Breast epithelium (tissue), 4 donors: ENCODE results near the gene PKMYT1. TPM values are rescaled to one million over a fixed set of nuclear protein-coding genes. Genes with fewer than 3 reads are reported as not detected.

Source experiments
- DNase-seq, 2 donors: peaks; one replicate each; pipeline ENCODE4 v3.0.0-alpha.2; 2019; ENCODE audit warnings: low spot score in 2 of 2
- H3K27ac ChIP-seq, 2 donors: fragments of 200-600 bp; sonication (generic) in 1 of 2; one replicate each; pipeline ENCODE4 v1.5.1; 2016 to 2019; ENCODE audit warnings: mild to moderate bottlenecking in 1 of 2
- H3K27me3 ChIP-seq, 2 donors: fragments of 200-600 bp; sonication (generic) in 1 of 2; one replicate each; pipeline versions ENCODE4 v1.5.1 to v1.6.0; 2017 to 2019; ENCODE audit warnings: control low read depth in 1 of 2, mild to moderate bottlenecking in 1 of 2
- H3K36me3 ChIP-seq: fragments of 200-600 bp; one replicate; pipeline ENCODE4 v1.5.1; 2019
- H3K4me1 ChIP-seq, 2 donors: fragments of 200-600 bp; sonication (generic); one replicate each; pipeline ENCODE4 v1.5.1; 2016 to 2019; ENCODE audit warnings: control low read depth in 1 of 2
- H3K4me3 ChIP-seq, 3 donors: fragments of 200-600 bp; sonication (generic); 1 replicate in 2 of 3; 2 replicates in 1 of 3; pipeline ENCODE4 v1.5.1; 2016 to 2019; ENCODE audit warnings: mild to moderate bottlenecking in 3 of 3, moderate library complexity in 2 of 3
- H3K9me3 ChIP-seq, 2 donors: fragments of 200-600 bp; sonication (generic) in 1 of 2; one replicate each; pipeline ENCODE4 v1.5.1; 2016 to 2019; ENCODE audit warnings: control low read depth in 1 of 2
- POLR2A ChIP-seq: fragments of 450-650 bp; IDR thresholded peaks from one replicate; pipeline ENCODE4 v1.6.1; 2016; ENCODE audit warnings: antibody characterized with exemption, mild to moderate bottlenecking, moderate library complexity
- POLR2AphosphoS5 ChIP-seq, 3 donors: sonication (generic); formaldehyde crosslinking; IDR thresholded peaks; one replicate each; pipeline ENCODE4 v1.6.1; 2017; ENCODE audit warnings: antibody characterized with exemption in 3 of 3
- intact Hi-C: fragments of 100-400 bp; cut with DNase I; formaldehyde crosslinking; loops from one replicate; pipeline ENCODE4 v1.15.1; 2023; ENCODE audit warnings: low total_unique reads
- total RNA-seq, 3 donors: library from RNA; depleted of rRNA; stranded (reverse); fragments of >200 nt; gene quantifications; one replicate each; pipeline ENCODE4 v1.1.0, GENCODE V29; 2016
- TF ChIP-seq, protein P1 (sequence below), 3 donors: fragments of 450-650 bp; IDR thresholded peaks; one replicate each; pipeline ENCODE4 v1.5.1; 2016 to 2017; ENCODE audit warnings: antibody characterized with exemption in 3 of 3, mild to moderate bottlenecking in 3 of 3, moderate library complexity in 3 of 3

The PKMYT1 gene
- total RNA-seq, 3 donors from 2014 or later = 0.66 to 1.4 (median 0.73) TPM

DNA sequence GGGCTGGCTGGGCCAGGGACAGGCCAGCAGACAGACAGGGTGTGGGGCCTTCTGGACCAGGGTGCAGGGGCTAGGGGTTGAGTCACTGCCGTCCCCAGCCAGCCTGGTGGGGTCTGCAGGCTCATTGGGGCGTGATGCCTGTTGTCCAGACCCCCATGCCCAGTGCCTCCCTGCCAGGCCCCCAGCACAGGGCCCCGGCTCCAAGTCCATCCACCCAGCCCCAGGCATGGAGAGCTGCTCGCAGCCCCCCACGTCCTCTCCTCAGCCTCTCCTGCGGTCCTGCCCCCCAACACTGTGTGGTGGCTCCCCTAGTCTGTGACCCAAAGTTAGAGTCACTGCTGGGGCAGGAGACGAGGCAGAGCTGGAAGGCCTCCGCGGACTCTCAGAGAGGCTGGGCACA is 7.0 kb upstream of the PKMYT1 start:
- no peaks in the 10 kb centered on the region for H3K9me3 ChIP-seq
- no peak overlapping the region for H3K4me3 ChIP-seq
- DNase-seq = no peak
- TF ChIP-seq POLR2AphosphoS5 (IDR thresholded peaks at IDR 0.05) (no peak), POLR2A (no peak)
- TF ChIP-seq, protein P1, sequence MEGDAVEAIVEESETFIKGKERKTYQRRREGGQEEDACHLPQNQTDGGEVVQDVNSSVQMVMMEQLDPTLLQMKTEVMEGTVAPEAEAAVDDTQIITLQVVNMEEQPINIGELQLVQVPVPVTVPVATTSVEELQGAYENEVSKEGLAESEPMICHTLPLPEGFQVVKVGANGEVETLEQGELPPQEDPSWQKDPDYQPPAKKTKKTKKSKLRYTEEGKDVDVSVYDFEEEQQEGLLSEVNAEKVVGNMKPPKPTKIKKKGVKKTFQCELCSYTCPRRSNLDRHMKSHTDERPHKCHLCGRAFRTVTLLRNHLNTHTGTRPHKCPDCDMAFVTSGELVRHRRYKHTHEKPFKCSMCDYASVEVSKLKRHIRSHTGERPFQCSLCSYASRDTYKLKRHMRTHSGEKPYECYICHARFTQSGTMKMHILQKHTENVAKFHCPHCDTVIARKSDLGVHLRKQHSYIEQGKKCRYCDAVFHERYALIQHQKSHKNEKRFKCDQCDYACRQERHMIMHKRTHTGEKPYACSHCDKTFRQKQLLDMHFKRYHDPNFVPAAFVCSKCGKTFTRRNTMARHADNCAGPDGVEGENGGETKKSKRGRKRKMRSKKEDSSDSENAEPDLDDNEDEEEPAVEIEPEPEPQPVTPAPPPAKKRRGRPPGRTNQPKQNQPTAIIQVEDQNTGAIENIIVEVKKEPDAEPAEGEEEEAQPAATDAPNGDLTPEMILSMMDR (IDR thresholded peaks at IDR 0.05) = no peak
- peaks cover 0 to 6% of the 10 kb centered on the region in 2 donors for H3K4me1 ChIP-seq
- no peaks in the 10 kb centered on the region for H3K36me3 ChIP-seq
- H3K27me3 ChIP-seq = peaks cover 0 to 3% of the 10 kb centered on the region in 2 donors
- no peak overlapping the region for H3K27ac ChIP-seq
- intact Hi-C loops = no loop called here

DNA sequence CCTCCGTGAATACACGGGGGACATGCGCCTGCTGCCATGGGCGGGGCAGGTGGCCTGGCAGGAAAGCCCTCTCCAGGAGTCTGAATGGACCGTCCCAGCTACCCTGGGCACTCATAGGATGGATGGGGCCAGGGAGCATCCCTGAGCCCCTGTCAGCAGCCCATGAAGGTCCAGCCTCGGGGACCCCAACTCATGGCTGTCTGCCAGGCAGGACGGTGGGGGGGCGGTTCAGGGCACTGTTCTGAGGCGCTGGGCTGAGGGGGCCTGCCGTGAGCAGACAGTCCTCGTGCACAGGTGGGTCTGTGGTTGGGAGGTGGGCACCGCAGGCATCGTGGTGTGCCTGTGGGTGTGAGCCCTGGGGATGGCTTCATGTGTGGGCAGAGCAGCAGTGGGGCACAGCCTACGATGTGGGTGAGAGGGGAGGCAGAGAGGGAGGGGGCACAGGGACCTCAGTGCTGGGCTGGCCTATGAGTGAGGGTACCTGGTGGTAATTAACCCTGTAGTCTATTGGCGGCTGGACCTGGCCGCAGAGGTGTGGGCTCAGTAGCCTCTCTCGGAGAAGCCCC is 6.5 kb upstream of the PKMYT1 start:
- Histone ChIP-seq H3K4me3 (no peak overlapping the region), H3K27me3 (peaks cover 0 to 3% of the 10 kb centered on the region in 2 donors), H3K4me1 (peaks cover 0 to 6% of the 10 kb centered on the region in 2 donors), H3K27ac (no peak overlapping the region), H3K9me3 (no peaks in the 10 kb centered on the region), H3K36me3 (no peaks in the 10 kb centered on the region)
- intact Hi-C loops = no loop called here
- TF ChIP-seq POLR2A = no peak
- TF ChIP-seq, protein P1 (IDR thresholded peaks at IDR 0.05) = no peak
- TF ChIP-seq POLR2AphosphoS5 (IDR thresholded peaks at IDR 0.05) = no peak
- DNase-seq = no peak

DNA sequence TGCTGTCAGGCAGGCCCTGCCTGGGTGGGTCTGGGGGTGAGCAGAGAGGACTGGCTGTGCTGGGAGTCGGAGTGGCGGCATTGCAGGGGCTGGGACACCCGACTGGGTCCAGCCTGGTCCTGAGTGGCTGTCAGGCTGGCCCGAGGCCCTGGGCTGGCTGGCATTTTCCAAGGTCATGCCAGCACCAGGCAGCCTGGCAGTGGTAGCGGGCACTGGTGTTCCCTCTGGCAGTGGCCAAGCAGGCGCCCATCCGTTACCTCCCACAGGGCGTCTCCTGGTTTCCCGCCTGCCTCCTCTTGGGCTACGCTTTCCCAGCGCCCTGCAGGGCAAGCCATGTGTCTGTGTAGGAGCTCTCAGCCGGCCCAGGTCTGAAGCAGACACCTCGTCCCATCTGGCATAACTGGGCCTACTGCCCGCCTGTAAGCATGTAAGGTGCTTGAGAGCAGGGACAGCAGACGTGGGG is 5.7 kb upstream of the PKMYT1 start:
- intact Hi-C loops = no loop called here
- no peak overlapping the region for H3K4me3 ChIP-seq
- H3K36me3 ChIP-seq = no peaks in the 10 kb centered on the region
- H3K27me3 ChIP-seq = peaks cover 0 to 3% of the 10 kb centered on the region in 2 donors
- H3K27ac ChIP-seq = peak overlapping the region; percentile 44 to 52
- no peak for TF ChIP-seq POLR2AphosphoS5 (IDR thresholded peaks at IDR 0.05)
- TF ChIP-seq, protein P1 (IDR thresholded peaks at IDR 0.05) = no peak
- TF ChIP-seq POLR2A = no peak
- H3K4me1 ChIP-seq = peaks cover 0 to 6% of the 10 kb centered on the region in 2 donors
- H3K9me3 ChIP-seq = no peaks in the 10 kb centered on the region
- DNase-seq = no peak

DNA sequence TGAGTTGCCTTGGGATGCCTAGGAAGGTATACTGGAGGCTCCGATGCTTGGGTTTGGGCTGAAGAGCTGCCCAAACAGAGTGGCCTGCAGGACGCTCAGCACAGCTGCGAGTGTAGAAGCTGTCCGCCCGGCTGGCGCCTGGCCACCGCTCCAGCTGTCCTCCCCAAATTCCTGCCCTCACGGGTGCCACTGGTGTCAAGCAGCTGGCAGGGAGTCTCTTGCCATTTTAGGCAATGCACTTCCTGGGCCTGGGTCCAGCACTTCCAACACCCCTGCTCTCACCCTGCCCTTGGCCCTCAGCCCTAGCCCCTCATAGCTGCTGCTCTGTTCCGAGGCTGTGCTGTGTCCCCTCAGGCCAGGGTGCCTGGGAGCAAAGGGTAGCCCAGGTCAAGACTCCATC is 5.2 kb upstream of the PKMYT1 start:
- Histone ChIP-seq H3K9me3 (no peaks in the 10 kb centered on the region), H3K4me3 (no peak overlapping the region), H3K4me1 (peaks cover 0 to 6% of the 10 kb centered on the region in 2 donors), H3K27ac (peak overlapping the region; percentile 44 to 52), H3K36me3 (no peaks in the 10 kb centered on the region), H3K27me3 (peaks cover 0 to 3% of the 10 kb centered on the region in 2 donors)
- intact Hi-C loops = no loop called here
- DNase-seq = no peak
- TF ChIP-seq POLR2AphosphoS5 (IDR thresholded peaks at IDR 0.05) (no peak), POLR2A (no peak)
- TF ChIP-seq, protein P1 (IDR thresholded peaks at IDR 0.05) = no peak

DNA sequence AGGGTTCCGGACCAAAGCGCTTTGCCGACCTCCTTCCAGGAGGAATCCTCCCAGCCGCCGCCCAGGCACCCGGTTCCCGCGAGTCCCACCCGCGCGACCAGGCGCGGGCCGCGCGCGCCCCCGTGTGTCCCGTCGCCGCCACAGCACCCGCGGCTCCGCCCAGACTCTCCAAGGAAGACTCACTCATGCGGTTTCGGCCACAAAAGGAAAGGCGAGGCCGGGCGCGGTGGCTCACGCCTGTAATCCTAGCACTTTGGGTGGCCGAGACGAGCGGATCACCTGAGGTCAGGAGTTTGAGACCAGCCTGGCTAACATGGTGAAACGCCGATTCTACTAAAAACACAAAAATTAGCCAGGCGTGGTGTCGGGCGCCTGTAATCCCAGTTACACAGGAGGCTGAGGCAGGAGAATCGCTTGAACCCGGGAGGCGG is 3.5 kb upstream of the PKMYT1 start:
- Histone ChIP-seq H3K9me3 (no peaks in the 10 kb centered on the region), H3K36me3 (no peaks in the 10 kb centered on the region), H3K4me1 (peaks cover 3 to 6% of the 10 kb centered on the region in 2 donors), H3K27ac (no peak overlapping the region), H3K4me3 (peak overlapping the region; percentile 5 to 42 (median 30)), H3K27me3 (peaks cover 0 to 3% of the 10 kb centered on the region in 2 donors)
- TF ChIP-seq POLR2A = no peak
- TF ChIP-seq POLR2AphosphoS5 (IDR thresholded peaks at IDR 0.05) = no peak
- TF ChIP-seq, protein P1 (IDR thresholded peaks at IDR 0.05) = peak; percentile 58 to 86 (median 71)
- peak; percentile 69 to 79 for DNase-seq
- intact Hi-C loops = no loop called here
